Fibroblast of lung (primary cell): ENCODE measurements around the gene DNM1. TPM values are rescaled to one million over a fixed set of nuclear protein-coding genes. Genes with fewer than 3 reads are reported as not detected.

Source experiments
- DNase-seq, 2 donors: peaks; one replicate each; pipeline versions ENCODE4 v3.0.0 to v3.0.0-alpha.2; 2010; ENCODE audit warnings: low read depth in 2 of 2
- H2AFZ ChIP-seq: 2 replicates; pipeline ENCODE4 v1.5.1; 2012; ENCODE audit warnings: low read length, control low read depth, inconsistent platforms
- H3K27ac ChIP-seq: 2 replicates; pipeline ENCODE4 v1.5.1; 2011; ENCODE audit warnings: low read length, control low read depth; ENCODE audit not compliant: insufficient read depth
- H3K27me3 ChIP-seq: 2 replicates; pipeline ENCODE4 v1.5.1; 2011; ENCODE audit warnings: mild to moderate bottlenecking, low read length; ENCODE audit not compliant: control insufficient read depth, insufficient read depth
- H3K36me3 ChIP-seq: 2 replicates; pipeline ENCODE4 v1.5.1; 2011; ENCODE audit warnings: low read length; ENCODE audit not compliant: control insufficient read depth, insufficient read depth
- H3K4me1 ChIP-seq: 2 replicates; pipeline ENCODE4 v1.5.1; 2011; ENCODE audit warnings: low read length; ENCODE audit not compliant: control insufficient read depth, insufficient read depth; ENCODE audit errors: extremely low read depth
- H3K4me2 ChIP-seq: 2 replicates; pipeline ENCODE4 v1.5.1; 2011; ENCODE audit warnings: low read length, control low read depth; ENCODE audit not compliant: insufficient read depth; ENCODE audit errors: extremely low read depth
- H3K4me3 ChIP-seq, 4 experiments: fragments of 200-600 bp in 1 of 4; sonication (generic) in 1 of 4; replicated peaks in 1 of 4; 2 replicates each; pipeline ENCODE4 v1.5.1; 2011 to 2016; ENCODE audit warnings: low read length in 4 of 4, low read depth in 3 of 4, mild to moderate bottlenecking in 3 of 4, control low read depth in 2 of 4, inconsistent platforms in 1 of 4, mixed read lengths in 1 of 4; ENCODE audit not compliant: insufficient read depth in 1 of 4; ENCODE audit errors: control extremely low read depth in 1 of 4
- H3K79me2 ChIP-seq: 2 replicates; pipeline ENCODE4 v1.5.1; 2012; ENCODE audit warnings: mild to moderate bottlenecking, low read length, inconsistent platforms; ENCODE audit not compliant: control insufficient read depth, insufficient read depth
- H3K9ac ChIP-seq: 2 replicates; pipeline ENCODE4 v1.5.1; 2011; ENCODE audit warnings: mild to moderate bottlenecking, low read length, control low read depth; ENCODE audit not compliant: insufficient read depth
- H3K9me3 ChIP-seq: 2 replicates; pipeline ENCODE4 v1.5.1; 2012; ENCODE audit warnings: low read depth, low read length; ENCODE audit not compliant: control insufficient read depth, insufficient read depth
- H4K20me1 ChIP-seq: 2 replicates; pipeline ENCODE4 v1.5.1; 2011; ENCODE audit warnings: low read length; ENCODE audit not compliant: control insufficient read depth, insufficient read depth; ENCODE audit errors: extremely low read depth
- CTCF ChIP-seq, 2 donors: IDR thresholded peaks in 1 of 2; conservative IDR thresholded peaks in 1 of 2; 1 replicate in 1 of 2; 2 replicates in 1 of 2; pipeline ENCODE4 v1.5.1; 2011 to 2012; ENCODE audit warnings: low read length in 2 of 2, control low read depth in 1 of 2, inconsistent platforms in 1 of 2, low read depth in 1 of 2, mild to moderate bottlenecking in 1 of 2
- EZH2 ChIP-seq: IDR thresholded peaks from 2 replicates; pipeline ENCODE4 v1.5.1; 2012; ENCODE audit warnings: low read length, control low read depth, mild to moderate bottlenecking; ENCODE audit errors: missing control alignments
- polyA plus RNA-seq, 2 donors: library from polyadenylated mRNA; depleted of rRNA in 1 of 2; stranded (reverse) in 1 of 2; unstranded in 1 of 2; fragments of >200 nt; gene quantifications; 2 replicates each; pipeline ENCODE4 v1.2.1, GENCODE V29; 2011 to 2012; ENCODE audit warnings: missing spikeins in 1 of 2
- total RNA-seq: library from RNA; depleted of rRNA; stranded (reverse); fragments of >200 nt; gene quantifications from 2 replicates; pipeline ENCODE4 v1.2.1, GENCODE V29; 2014

Gene DNM1
- total and polyA plus RNA-seq, 2 donors (not counting 1 experiment from before 2014, with no cell fraction given) = 3.7 to 30.4 TPM

GRCh38 chr9:128192601-128193371 is 10.4 kb upstream of the DNM1 start:
- DNase-seq = peak; percentile 84 to 90
- Histone ChIP-seq H3K9ac (no peak overlapping the region), H3K27ac (peak overlapping the region; percentile 85), H3K79me2 (peaks cover 16% of the 10 kb centered on the region), H3K4me2 (peak overlapping the region; percentile 81), H3K27me3 (no peaks in the 10 kb centered on the region), H4K20me1 (no peaks in the 10 kb centered on the region), H3K4me3 (peak overlapping the region in 1 of 4 experiments; percentile 79), H3K9me3 (no peaks in the 10 kb centered on the region), H3K4me1 (peaks cover 7% of the 10 kb centered on the region), H3K36me3 (peaks cover 12% of the 10 kb centered on the region), H2AFZ (peak overlapping the region; percentile 50)
- TF ChIP-seq CTCF (conservative IDR thresholded peaks at IDR 0.05 in 1 of 2, IDR thresholded peaks at IDR 0.05 in 1 of 2; ENCODE audit: low read depth in 1 of 2, low read length in 2 of 2) = peak in 1 of 2 donors; percentile 7
- no peak for TF ChIP-seq EZH2

- no peaks in the 10 kb centered on the region for H3K9me3 ChIP-seq
- H3K79me2 ChIP-seq = peaks cover 16% of the 10 kb centered on the region
- H3K4me1 ChIP-seq = peaks cover 7% of the 10 kb centered on the region
- H3K9ac ChIP-seq = no peak overlapping the region
- TF ChIP-seq CTCF (conservative IDR thresholded peaks at IDR 0.05 in 1 of 2, IDR thresholded peaks at IDR 0.05 in 1 of 2; ENCODE audit: low read depth in 1 of 2, low read length in 2 of 2) (no peak), EZH2 (no peak)
- H3K27ac ChIP-seq = peak overlapping the region; percentile 56
- H3K36me3 ChIP-seq = peaks cover 10% of the 10 kb centered on the region
- DNase-seq = no peak
- H4K20me1 ChIP-seq = no peaks in the 10 kb centered on the region
- H3K27me3 ChIP-seq = no peaks in the 10 kb centered on the region
- no peak overlapping the region for H3K4me2 ChIP-seq
- peak overlapping the region; percentile 50 for H2AFZ ChIP-seq
- no peak overlapping the region for H3K4me3 ChIP-seq
Observed at GRCh38 chr9:128193469-128194096, 9.6 kb upstream of the DNM1 start.
